Ishikawa (cell line): ENCODE results near the gene P3R3URF.

Experiments
- CEBPB ChIP-seq: IDR thresholded peaks from 2 replicates; pipeline ENCODE4 v1.6.1; 2012
- CREB1 ChIP-seq: IDR thresholded peaks from 2 replicates; pipeline ENCODE4 v1.6.1; 2012; ENCODE audit warnings: low read depth
- EGR1 ChIP-seq: IDR thresholded peaks from 2 replicates; pipeline ENCODE4 v1.6.1; 2012
- EP300 ChIP-seq: IDR thresholded peaks from 2 replicates; pipeline ENCODE4 v1.6.1; 2012; ENCODE audit warnings: borderline replicate concordance
- FOXM1 ChIP-seq: IDR thresholded peaks from 2 replicates; pipeline ENCODE4 v1.6.1; 2012; ENCODE audit warnings: low read depth, borderline replicate concordance
- NFIC ChIP-seq: IDR thresholded peaks from 2 replicates; pipeline ENCODE4 v1.6.1; 2012
- RAD21 ChIP-seq: IDR thresholded peaks from 2 replicates; pipeline ENCODE4 v1.6.1; 2012; ENCODE audit warnings: low read depth
- TAF1 ChIP-seq: IDR thresholded peaks from 2 replicates; pipeline ENCODE4 v1.6.1; 2012; ENCODE audit warnings: low read depth, mild to moderate bottlenecking
- TCF12 ChIP-seq: IDR thresholded peaks from 2 replicates; pipeline ENCODE4 v1.6.1; 2012; ENCODE audit warnings: low read depth
- TEAD4 ChIP-seq: IDR thresholded peaks from 2 replicates; pipeline ENCODE4 v1.6.1; 2012
- YY1 ChIP-seq: IDR thresholded peaks from 2 replicates; pipeline ENCODE4 v1.6.1; 2012; ENCODE audit warnings: low read depth
- ZBTB7A ChIP-seq: IDR thresholded peaks from 2 replicates; pipeline ENCODE4 v1.6.1; 2012; ENCODE audit warnings: low read depth
- TF ChIP-seq, protein P1 (sequence below): IDR thresholded peaks from 2 replicates; pipeline ENCODE4 v1.6.1; 2012; ENCODE audit warnings: low read depth, mild to moderate bottlenecking
- TF ChIP-seq, protein P2 (sequence below): IDR thresholded peaks from 2 replicates; pipeline ENCODE4 v1.6.1; 2012
- TF ChIP-seq, protein P3 (sequence below): IDR thresholded peaks from 2 replicates; pipeline ENCODE4 v1.6.1; 2012

Gene P3R3URF

DNA sequence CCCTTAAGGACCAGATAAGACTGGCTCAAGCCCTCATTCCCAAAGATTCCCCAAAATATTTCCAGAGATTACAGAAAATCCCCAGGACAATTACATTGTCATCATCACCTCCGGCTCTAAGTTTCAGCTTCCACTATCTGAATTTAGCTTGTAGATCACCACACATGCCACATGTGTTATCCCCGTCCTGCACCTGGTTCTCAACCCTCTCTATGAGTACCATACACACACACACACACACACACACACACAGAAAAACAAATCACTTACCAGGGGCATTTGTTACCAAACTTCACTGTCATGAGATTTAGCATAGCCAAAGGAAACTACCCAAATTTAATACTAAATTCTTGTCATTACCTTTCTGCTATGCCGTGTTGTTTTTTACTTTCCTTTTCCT, 16.8 kb downstream of the P3R3URF start:
- TF ChIP-seq EP300, result no peak
- TF ChIP-seq CREB1, result no peak
- TF ChIP-seq, protein P1, sequence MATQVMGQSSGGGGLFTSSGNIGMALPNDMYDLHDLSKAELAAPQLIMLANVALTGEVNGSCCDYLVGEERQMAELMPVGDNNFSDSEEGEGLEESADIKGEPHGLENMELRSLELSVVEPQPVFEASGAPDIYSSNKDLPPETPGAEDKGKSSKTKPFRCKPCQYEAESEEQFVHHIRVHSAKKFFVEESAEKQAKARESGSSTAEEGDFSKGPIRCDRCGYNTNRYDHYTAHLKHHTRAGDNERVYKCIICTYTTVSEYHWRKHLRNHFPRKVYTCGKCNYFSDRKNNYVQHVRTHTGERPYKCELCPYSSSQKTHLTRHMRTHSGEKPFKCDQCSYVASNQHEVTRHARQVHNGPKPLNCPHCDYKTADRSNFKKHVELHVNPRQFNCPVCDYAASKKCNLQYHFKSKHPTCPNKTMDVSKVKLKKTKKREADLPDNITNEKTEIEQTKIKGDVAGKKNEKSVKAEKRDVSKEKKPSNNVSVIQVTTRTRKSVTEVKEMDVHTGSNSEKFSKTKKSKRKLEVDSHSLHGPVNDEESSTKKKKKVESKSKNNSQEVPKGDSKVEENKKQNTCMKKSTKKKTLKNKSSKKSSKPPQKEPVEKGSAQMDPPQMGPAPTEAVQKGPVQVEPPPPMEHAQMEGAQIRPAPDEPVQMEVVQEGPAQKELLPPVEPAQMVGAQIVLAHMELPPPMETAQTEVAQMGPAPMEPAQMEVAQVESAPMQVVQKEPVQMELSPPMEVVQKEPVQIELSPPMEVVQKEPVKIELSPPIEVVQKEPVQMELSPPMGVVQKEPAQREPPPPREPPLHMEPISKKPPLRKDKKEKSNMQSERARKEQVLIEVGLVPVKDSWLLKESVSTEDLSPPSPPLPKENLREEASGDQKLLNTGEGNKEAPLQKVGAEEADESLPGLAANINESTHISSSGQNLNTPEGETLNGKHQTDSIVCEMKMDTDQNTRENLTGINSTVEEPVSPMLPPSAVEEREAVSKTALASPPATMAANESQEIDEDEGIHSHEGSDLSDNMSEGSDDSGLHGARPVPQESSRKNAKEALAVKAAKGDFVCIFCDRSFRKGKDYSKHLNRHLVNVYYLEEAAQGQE, result no peak
- TF ChIP-seq TCF12, result no peak
- TF ChIP-seq RAD21, result no peak
- TF ChIP-seq, protein P2, sequence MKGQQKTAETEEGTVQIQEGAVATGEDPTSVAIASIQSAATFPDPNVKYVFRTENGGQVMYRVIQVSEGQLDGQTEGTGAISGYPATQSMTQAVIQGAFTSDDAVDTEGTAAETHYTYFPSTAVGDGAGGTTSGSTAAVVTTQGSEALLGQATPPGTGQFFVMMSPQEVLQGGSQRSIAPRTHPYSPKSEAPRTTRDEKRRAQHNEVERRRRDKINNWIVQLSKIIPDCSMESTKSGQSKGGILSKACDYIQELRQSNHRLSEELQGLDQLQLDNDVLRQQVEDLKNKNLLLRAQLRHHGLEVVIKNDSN, result no peak
- no peak for TF ChIP-seq TAF1
- no peak for TF ChIP-seq ZBTB7A
- TF ChIP-seq CEBPB, result no peak

DNA sequence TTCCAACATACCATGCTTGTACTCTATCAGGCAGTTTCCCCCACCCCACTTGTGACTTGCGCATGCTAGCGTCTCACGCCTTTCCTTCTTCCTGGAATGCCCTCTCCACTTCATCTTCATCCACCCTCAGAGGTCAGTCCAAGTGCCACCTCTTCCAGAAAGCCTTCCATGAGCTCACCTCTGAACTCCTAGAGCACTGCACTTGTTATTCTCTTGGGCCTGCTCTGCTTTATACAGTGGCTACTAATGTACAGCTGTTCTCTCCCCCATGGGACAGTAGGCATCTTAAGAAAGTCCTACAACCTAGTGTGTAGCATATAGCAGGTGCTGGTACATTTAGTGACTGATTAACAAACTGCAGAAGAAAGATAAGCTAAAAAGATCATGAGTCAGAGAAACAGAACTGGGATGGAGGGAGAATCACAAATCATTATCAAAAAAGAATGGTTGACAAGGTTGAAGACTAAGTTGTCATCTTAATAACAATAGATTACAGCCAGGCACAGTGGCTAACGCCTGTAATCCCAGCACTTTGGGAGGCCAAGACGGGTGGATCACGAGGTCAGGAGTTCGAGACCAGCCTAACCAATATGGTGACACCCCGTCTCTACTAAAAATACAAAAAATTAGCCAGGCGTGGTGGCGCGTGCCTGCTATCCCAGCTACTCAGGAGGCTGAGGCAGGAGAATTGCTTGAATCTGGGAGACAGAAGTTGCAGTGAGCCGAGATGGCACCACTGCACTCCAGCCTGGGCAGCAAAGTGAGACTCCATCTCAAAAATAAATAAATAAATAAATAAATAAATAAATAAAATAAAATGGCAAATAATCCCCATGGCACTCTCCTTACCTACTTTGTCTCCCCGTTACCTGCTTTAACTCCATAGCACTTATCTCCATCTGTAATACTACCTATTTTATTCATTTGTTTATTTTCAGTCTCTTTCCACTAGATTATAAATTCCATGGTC, 17.7 kb downstream of the P3R3URF start:
- no peak for TF ChIP-seq TCF12
- TF ChIP-seq ZBTB7A, result no peak
- no peak for TF ChIP-seq EGR1
- TF ChIP-seq TEAD4, result no peak
- no peak for TF ChIP-seq EP300
- TF ChIP-seq YY1, result no peak
- no peak for TF ChIP-seq TAF1
- TF ChIP-seq NFIC, result no peak
- TF ChIP-seq, protein P2, result no peak
- TF ChIP-seq, protein P1, result no peak
- no peak for TF ChIP-seq RAD21

DNA sequence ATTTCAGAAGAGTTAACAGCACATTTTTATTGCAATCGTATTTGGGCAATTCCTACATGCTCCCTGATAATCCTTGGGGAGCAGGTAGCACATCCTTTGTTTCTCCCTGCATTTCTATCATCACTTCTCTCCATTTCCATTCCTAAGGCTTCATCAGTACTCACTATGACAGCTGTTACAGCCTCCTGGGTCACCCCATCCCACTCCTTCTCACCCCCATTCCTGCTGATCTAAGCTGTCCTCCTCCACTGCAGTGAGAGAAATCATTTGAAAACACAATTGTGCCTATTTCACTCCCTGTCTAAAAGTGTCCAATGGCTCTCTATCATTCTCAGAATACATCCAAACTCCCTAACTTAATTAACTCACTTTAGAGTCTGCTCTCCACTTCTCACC, 18.4 kb downstream of the P3R3URF start:
- TF ChIP-seq TEAD4, result no peak
- no peak for TF ChIP-seq EP300

DNA sequence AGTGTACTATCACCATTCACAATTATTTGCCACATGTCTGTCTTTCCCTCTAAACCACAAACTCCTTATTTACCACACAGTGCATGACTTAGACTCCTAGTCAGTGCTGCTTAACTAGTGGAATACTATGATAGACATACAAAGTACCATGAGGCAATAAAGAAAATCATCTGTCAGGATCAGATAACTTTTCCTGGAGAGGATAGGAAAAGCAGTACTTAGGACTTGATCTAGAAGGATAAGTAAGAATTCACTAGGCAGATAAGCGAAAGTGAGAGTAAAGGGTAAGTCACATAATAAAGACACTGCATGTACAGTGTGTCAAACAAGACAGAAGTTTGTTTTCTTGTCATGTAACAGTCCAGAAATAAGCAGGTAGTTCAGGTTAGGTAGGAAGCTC, 22.6 kb downstream of the P3R3URF start:
- TF ChIP-seq EGR1 (no peak), RAD21 (no peak), NFIC (no peak), CREB1 (no peak), CEBPB (no peak), FOXM1 (no peak), TEAD4 (no peak), YY1 (no peak), EP300 (no peak)
- TF ChIP-seq, protein P2, result no peak

DNA sequence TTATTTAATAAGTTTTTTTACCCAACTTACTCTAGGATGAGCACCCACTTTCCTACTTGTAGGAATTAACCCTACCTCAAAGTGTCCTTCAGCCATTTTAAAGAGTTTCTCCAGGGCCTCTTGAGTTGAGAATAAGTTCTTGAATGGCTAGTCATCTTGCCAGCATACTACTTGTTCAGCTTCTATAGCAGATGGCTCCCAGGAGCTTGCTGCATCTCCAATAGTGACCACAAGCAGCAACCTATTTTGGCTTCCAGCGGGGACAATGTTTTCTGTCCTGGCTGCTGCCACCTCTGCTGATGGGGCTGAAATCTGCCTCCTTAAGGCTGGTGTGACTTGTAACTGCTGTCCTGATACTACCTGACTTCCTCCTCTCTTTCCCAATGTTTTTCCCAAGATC, 23.1 kb downstream of the P3R3URF start:
- TF ChIP-seq EP300, result no peak
- TF ChIP-seq ZBTB7A, result no peak
- TF ChIP-seq TEAD4, result no peak
- TF ChIP-seq NFIC, result no peak
- TF ChIP-seq, protein P3, sequence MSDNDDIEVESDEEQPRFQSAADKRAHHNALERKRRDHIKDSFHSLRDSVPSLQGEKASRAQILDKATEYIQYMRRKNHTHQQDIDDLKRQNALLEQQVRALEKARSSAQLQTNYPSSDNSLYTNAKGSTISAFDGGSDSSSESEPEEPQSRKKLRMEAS, result no peak
- no peak for TF ChIP-seq CEBPB
- TF ChIP-seq, protein P2, result no peak
- no peak for TF ChIP-seq TCF12

DNA sequence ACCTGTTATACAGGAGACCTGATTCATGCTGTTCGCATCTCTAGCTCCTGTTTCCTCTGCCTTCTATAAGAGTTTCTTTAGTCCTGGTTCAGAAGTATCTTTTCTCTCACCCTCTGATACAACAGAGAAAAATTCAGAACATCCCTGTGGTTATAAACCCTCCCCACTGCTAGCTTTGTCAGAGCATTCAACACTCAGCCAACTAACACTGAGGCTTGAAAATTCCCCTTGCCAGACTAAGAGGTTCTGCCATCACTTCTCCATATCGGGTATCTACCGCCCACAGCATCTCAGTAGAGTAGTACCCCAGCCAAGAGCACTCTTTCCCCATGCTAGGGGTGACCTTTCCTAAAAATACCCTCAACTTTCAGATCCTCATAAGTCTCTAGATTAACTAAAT, 24.3 kb downstream of the P3R3URF start:
- TF ChIP-seq, protein P2, result no peak
- TF ChIP-seq NFIC (no peak), FOXM1 (no peak), CREB1 (no peak), TAF1 (no peak), TEAD4 (no peak), ZBTB7A (no peak), EGR1 (no peak), TCF12 (no peak), RAD21 (no peak), EP300 (no peak), CEBPB (no peak), YY1 (no peak)
- TF ChIP-seq, protein P3, result no peak
- TF ChIP-seq, protein P1, result no peak
